Activated T-helper 1 cell treated with anti-CD3 and anti-CD28 coated beads, Interleukin-2, amount 50 U/mL, for 16 hours (primary cell): ENCODE measurements around the gene CFAP97.
"Not testable (repeated sequence)": the region's sequence is repeated elsewhere in the genome, so short reads cannot be mapped to it uniquely, and the experiment has no call there.

ENCODE experiments used
- DNase-seq, 2 donors: peaks; one replicate each; pipeline ENCODE4 v3.0.0-alpha.2; 2020; ENCODE audit warnings: low read depth in 1 of 2, low spot score in 1 of 2

The CFAP97 gene

GRCh38 chr4:185142912-185143600 is 60.7 kb downstream of the CFAP97 start, which contains the start of gene SLC25A4:
TSS of gene SLC25A4 (plus strand) at chr4:185143266. CDS start at chr4:185143373, 107 bp downstream.
- peak; percentile 56 to 74 for DNase-seq

GRCh38 chr4:185142564-185142911 is 61.3 kb downstream of the CFAP97 start:
- DNase-seq, result no peak

GRCh38 chr4:185141777-185142176 is 62.0 kb downstream of the CFAP97 start:
- DNase-seq, result no peak

- DNase-seq, result no peak
Observed at GRCh38 chr4:185139736-185140135, 64.1 kb downstream of the CFAP97 start.

GRCh38 chr4:185138161-185138560 is 65.6 kb downstream of the CFAP97 start:
- DNase-seq, result no peak

- no peak for DNase-seq
Observed at GRCh38 chr4:185137233-185137925, 66.4 kb downstream of the CFAP97 start.

- DNase-seq, result no peak
Observed at GRCh38 chr4:185134307-185134869, 69.4 kb downstream of the CFAP97 start.

- DNase-seq, result no peak
Observed at GRCh38 chr4:185128272-185129119, 75.3 kb downstream of the CFAP97 start.

GRCh38 chr4:185127021-185127925 is 76.5 kb downstream of the CFAP97 start:
- DNase-seq, result no peak

- DNase-seq, result no peak
Observed at GRCh38 chr4:185124006-185124405, 79.8 kb downstream of the CFAP97 start.

- no peak for DNase-seq
Observed at GRCh38 chr4:185122681-185123345, 81.0 kb downstream of the CFAP97 start.

GRCh38 chr4:185120631-185120946 is 83.2 kb downstream of the CFAP97 start:
- DNase-seq, result no peak

GRCh38 chr4:185119927-185120630 is 83.7 kb downstream of the CFAP97 start:
- DNase-seq, result no peak

- not testable (repeated sequence) for DNase-seq
Observed at GRCh38 chr4:185119467-185119866, 84.3 kb downstream of the CFAP97 start.

GRCh38 chr4:185118876-185119275 is 84.9 kb downstream of the CFAP97 start:
- DNase-seq, result no peak

- no peak for DNase-seq
Observed at GRCh38 chr4:185117300-185117934, 86.4 kb downstream of the CFAP97 start.

GRCh38 chr4:185115827-185116232 is 88.0 kb downstream of the CFAP97 start:
- no peak for DNase-seq

- DNase-seq, result no peak
Observed at GRCh38 chr4:185113340-185113739, 90.5 kb downstream of the CFAP97 start.

GRCh38 chr4:185112104-185112503 is 91.7 kb downstream of the CFAP97 start:
- no peak for DNase-seq
